NCI-H1105 treated with DMSO at 0.1 percent for 48 hours (cell line): Measurements from ENCODE around the gene SLC30A4.
"Not testable (repeated sequence)": the region's sequence is repeated elsewhere in the genome, so short reads cannot be mapped to it uniquely, and the experiment has no call there.

Experiments used
- DNase-seq: peaks from one replicate; lab custom pipeline; 2025; lab: John Stamatoyannopoulos, UW

The SLC30A4 gene

GRCh38 chr15:45522328-45523165 is at the start of gene SLC30A4:
Gene SLC30A4 (minus strand): TSS chr15:45522755. CDS start chr15:45522354, 401 bp downstream.
- peak; percentile 20 for DNase-seq

GRCh38 chr15:45555934-45556608 is 33.5 kb upstream of the SLC30A4 start:
- no peak for DNase-seq

- DNase-seq = no peak
These were observed 29.1 kb upstream of the SLC30A4 start for GRCh38 chr15:45551676-45552075.

DNA sequence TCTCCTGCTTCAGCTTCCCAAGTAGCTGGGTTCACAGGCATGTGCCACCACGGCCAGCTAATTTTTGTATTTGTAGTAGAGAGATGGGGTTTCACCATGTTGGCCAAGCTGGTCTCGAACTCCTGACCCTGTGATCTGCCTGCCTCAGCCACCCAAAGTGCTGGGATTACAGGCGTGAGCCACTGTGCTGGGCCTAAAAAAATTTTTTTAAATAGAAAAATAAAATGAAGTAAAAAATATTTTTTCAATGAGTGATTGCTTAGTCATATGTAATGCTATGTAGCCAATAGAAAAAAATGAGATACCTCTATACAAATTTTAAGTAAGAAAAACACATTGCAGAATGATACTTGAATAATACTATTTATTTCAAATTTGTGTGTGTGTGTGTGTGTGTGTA is 27.9 kb upstream of the SLC30A4 start:
- DNase-seq = no peak

GRCh38 chr15:45549541-45550220 is 27.1 kb upstream of the SLC30A4 start:
- no peak for DNase-seq

- no peak for DNase-seq
These were observed 26.4 kb upstream of the SLC30A4 start for GRCh38 chr15:45548753-45549520.

DNA sequence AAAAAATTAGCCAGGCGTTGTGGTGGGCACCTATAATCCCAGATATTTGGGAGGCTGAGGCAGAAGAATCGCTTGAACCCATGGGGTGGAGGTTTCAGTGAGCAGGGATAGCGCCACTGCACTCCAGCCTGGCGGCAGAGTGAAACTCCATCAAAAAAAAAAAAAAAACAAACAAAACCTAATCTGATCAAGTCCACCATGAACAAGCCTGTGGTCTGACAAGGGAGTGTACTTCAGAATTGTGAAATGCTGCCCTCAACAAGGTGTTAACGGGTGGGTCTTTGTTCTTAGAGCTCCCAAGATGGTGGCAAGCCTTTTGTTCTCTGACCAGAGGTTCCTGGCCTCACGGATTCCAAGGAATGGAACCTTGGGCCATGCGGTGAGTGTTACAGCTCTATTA is 24.2 kb upstream of the SLC30A4 start:
- no peak for DNase-seq

DNA sequence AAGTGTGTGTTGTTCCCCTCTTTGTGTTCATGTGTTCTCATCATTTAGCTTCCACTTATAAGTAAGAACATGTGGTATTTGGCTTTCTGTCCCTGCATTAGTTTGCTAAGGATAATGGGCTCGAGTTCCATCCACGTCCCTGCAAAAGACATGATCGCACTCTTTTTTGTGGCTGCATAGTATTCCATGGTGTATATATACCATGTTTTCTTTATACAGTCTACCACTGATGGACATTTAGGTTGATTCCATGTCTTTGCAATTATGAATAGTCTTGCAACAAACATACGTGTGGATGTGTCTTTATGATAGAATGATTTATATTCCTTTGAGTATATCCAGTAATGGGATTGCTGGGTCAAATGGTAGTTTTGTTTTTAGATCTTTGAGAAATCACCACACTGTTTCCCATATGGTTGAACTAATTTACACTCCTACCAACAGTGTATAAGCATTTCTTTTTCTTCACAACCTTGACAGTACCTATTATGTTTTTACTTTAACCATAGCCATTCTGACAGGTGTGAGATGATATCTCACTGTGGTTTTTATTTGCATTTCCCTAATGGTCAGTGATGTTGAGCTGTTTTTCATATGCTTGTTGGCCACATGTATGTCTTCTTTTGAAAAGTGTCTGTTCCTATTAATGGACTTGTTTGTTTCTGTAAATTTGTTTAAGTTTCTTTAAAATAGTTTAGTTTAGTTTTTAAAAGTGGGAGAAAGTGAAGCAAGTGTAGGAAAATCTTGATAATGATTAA is 21.9 kb upstream of the SLC30A4 start:
- no peak for DNase-seq

DNA sequence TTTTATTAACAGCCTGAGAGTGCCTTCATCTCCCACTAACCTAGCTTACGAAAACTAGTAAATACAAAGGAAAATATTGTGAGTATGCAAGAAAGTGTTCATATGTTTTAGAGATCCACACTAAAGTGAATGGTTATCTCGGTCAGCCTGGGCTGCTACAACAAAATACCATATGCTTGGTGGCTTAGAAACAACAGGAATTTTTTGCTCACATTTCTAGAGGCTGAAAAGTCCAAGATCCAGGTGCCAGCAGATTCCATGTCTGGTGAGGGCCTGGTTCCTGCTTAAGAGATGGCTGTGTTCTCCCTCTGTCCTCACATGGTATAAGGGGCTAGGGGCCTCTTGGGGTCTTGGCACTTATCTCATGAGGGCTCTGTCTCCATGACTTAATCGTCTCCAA is 20.5 kb upstream of the SLC30A4 start:
- DNase-seq = no peak

DNA sequence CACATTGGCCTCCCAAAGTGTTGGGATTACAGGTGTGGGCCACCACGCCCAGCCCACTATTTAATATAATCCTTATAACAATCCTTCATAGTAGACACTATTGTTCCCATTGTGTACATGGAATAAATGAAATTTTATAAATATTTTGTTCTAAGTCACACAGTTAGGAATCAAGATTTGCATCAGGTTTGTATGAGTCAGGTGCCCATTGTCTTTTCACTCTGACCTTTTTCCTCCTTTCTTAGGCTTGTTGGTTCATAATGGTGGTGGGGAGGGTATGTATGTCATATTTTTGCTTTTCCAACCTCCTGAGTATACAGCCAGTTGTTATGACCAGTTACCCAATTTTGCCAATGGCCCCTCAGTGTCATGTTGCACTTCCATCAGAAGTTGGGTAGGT is 18.0 kb upstream of the SLC30A4 start:
- no peak for DNase-seq

DNA sequence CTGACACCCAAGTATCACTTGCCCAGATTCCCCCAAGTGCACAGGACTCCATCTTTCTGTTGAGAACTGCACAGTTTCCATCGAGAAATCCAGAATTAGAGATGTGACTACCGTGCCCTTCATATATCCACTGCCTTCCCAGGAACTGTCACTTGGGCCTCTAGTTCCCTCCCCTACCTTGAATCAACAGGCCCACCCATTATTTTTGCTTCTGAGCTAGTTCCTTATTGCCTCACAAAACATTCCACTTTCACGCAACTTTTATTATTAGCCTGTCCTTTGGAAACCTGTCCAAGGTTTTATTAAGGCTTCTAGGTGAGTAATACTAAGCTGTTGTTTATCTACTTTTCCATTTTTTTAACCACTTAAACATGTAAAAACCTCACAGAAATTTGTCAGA is 17.1 kb upstream of the SLC30A4 start:
- no peak for DNase-seq

DNA sequence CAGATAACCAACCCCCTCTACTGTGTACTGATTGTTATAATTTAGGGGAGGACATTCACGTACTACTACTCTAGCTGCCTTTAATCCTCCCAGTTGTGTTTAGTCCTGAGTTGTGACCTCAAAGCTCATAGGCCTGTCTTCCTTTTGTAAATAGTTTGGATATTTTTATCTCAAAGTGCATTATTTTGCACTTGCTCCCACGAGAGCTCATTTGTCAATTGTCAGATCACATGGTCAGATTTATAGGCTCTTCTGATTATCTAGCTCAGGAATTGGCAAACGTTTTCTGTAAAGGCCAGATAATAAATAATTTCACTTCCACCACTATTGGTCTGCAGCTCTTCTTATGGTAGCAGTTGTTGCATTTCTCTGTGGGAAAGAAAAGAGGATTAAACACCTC is 14.4 kb upstream of the SLC30A4 start:
- no peak for DNase-seq

- DNase-seq = no peak
These were observed 13.0 kb upstream of the SLC30A4 start for GRCh38 chr15:45535486-45536042.

- DNase-seq = no peak
These were observed 12.3 kb upstream of the SLC30A4 start for GRCh38 chr15:45534821-45535220.

DNA sequence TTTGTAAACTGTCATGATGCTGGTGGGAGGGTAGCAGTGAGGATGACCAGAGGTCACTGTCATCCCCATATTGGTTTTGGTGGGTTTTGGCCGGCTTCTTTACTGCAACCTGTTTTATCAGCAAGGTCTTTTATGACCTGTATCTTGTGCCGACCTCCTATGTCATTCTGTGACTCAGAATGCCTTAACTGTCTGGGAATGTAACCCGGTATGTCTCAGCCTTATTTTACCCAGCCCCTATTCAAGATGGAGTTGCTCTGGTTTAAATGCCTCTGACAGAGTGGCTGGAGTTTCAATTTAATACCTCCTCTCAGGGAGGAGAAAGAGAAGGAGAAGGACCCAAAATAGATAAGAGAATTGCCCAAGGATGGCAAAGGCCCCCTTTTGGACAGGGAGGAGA is 10.3 kb upstream of the SLC30A4 start:
- not testable (repeated sequence) for DNase-seq

DNA sequence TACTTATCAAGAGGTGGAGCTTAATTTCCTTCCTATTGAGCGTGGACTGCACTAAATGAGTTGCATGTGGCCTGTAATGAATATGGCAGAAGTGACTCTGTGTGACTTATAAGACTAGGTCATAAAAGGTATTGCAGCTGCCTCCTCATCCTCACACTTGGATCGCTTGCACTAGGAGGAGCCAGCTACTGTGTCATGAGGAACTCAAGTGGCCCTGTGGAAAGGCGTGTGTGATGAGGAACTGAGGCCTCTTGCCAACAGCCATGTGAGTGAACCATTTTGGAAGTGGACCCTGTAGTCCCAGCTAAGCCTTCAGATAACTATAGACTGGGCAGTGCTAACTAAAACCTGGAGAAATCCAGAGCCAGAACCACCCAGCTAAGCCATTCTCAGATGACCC is 7.1 kb upstream of the SLC30A4 start:
- no peak for DNase-seq

GRCh38 chr15:45527086-45527485 is 4.5 kb upstream of the SLC30A4 start:
- no peak for DNase-seq

DNA sequence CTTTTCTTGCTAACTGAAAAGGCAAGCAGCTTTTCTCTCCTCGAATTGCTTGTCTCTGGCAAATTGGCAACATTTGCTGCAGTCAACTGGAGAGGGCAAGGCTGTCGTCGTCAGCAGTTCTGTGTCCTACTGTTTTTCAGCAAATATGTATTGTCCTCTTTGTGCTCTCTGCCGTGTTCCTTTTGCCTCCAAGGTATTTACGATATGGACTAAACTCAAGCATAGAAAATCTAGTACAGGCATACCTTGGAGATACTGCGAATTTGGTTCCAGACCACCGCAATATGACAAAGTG is 558 bp upstream of the SLC30A4 start:
- peak; percentile 6 for DNase-seq

- DNase-seq = peak; percentile 1
These were observed 793 bp downstream of the SLC30A4 start for GRCh38 chr15:45521596-45522327.

- DNase-seq = no peak
These were observed 11.7 kb downstream of the SLC30A4 start for GRCh38 chr15:45510758-45511280.
